ENCODE measurements around the gene SERTAD1. TPM values are rescaled to one million over a fixed set of nuclear protein-coding genes. Genes with fewer than 3 reads are reported as not detected.

The SERTAD1 gene
- total and polyA plus RNA-seq, 2 of the 8 experiments (the other 6 are each of a cell fraction or from before 2014, with no cell fraction given), result 5.4 to 6.6 TPM

- FAIRE-seq (no peak), DNase-seq (ENCODE audit: low read depth in 1 of 2, low spot score in 2 of 2) (no peak)
- Histone ChIP-seq H2BK20ac (ENCODE audit: low read length) (no peak overlapping the region), H2BK12ac (ENCODE audit: low read depth, low read length) (no peak overlapping the region), H3K36me3 (ENCODE audit: control insufficient read depth in 2 of 4, insufficient read depth in 4 of 4, low read length in 3 of 4) (no peaks in the 10 kb centered on the region), H3K14ac (ENCODE audit: insufficient read length) (no peak overlapping the region), H3K9ac (replicated peaks in 1 of 4; ENCODE audit: extremely low read depth in 1 of 4, low read depth in 3 of 4, low read length in 3 of 4) (no peak overlapping the region), H4K20me1 (replicated peaks in 1 of 2; ENCODE audit: control insufficient read depth in 1 of 2, insufficient read depth in 2 of 2, low read length in 2 of 2) (peaks cover 0 to 1% of the 10 kb centered on the region in 2 experiments), H3K23ac (ENCODE audit: insufficient read length) (no peak overlapping the region), H3K4ac (replicated peaks; ENCODE audit: insufficient read length, low read depth, low read length) (no peak overlapping the region), H3K18ac (ENCODE audit: extremely low read depth, low read length) (no peak overlapping the region), H4K91ac (replicated peaks; ENCODE audit: insufficient read length, low read length) (no peak overlapping the region), H4K5ac (ENCODE audit: insufficient read length, low read depth, low read length) (no peak overlapping the region), H3K79me2 (ENCODE audit: control insufficient read depth in 1 of 2, insufficient read depth in 2 of 2, low read length in 2 of 2) (no peaks in the 10 kb centered on the region), H3K79me1 (ENCODE audit: low read depth, low read length) (no peaks in the 10 kb centered on the region), H3K4me1 (replicated peaks in 1 of 4; ENCODE audit: control insufficient read depth in 3 of 4, insufficient read depth in 4 of 4, low read length in 3 of 4) (peaks cover 0 to 5% (median 1%) of the 10 kb centered on the region in 4 experiments; a peak in 3 of 7 replicates), H3K9me3 (ENCODE audit: insufficient read depth in 2 of 2, low read depth in 1 of 2, low read length in 1 of 2) (no peaks in the 10 kb centered on the region), H2BK15ac (ENCODE audit: low read length) (no peak overlapping the region), H3K56ac (replicated peaks; ENCODE audit: insufficient read length, low read depth, low read length) (no peak overlapping the region), H3K27ac (ENCODE audit: low read depth, low read length) (no peak overlapping the region), H3K27me3 (replicated peaks in 1 of 4; ENCODE audit: control insufficient read depth in 3 of 4, extremely low read depth in 1 of 4, insufficient read depth in 3 of 4, low read length in 3 of 4) (no peaks in the 10 kb centered on the region; a peak in 2 of 7 replicates), H4K8ac (ENCODE audit: extremely low read depth, insufficient read depth, low read length) (no peak overlapping the region), H3K23me2 (ENCODE audit: low read depth, low read length) (peaks cover 1% of the 10 kb centered on the region; the same call in 1 of the 2 replicates), H3K4me3 (ENCODE audit: extremely low read depth in 1 of 4, insufficient read depth in 2 of 4, low read depth in 3 of 4, low read length in 4 of 4) (no peak overlapping the region), H2BK120ac (replicated peaks; ENCODE audit: low read depth, low read length) (no peak overlapping the region), H3K4me2 (ENCODE audit: insufficient read depth in 1 of 2, low read depth in 2 of 2, low read length in 2 of 2) (no peak overlapping the region), H2AK5ac (ENCODE audit: low read depth, low read length) (no peak overlapping the region), H2AFZ (ENCODE audit: low read length) (no peak overlapping the region), H2BK5ac (ENCODE audit: low read depth, low read length) (no peak overlapping the region)
- WGBS, 2 experiments (ENCODE audit: extremely low coverage in 1 of 2, insufficient coverage in 1 of 2, insufficient read length in 1 of 2, insufficient replicate concordance in 2 of 2, low coverage in 1 of 2, low lambda C conversion rate in 2 of 2, missing lambda C conversion rate in 1 of 2), result 91% methylated on average over 3 of the region's 3 CpGs; no CpG with 5 or more reads in 1 of the 2 experiments
- POLR2A ChIA-PET (ENCODE audit: partially characterized antibody), result interaction anchor here (0.6 to 1.2 kb wide), 3 partner anchors 12 to 40 kb away, joined by 3 to 5 read pairs (median 3); partner anchors contain the start of gene SERTAD1
- CTCF ChIA-PET (ENCODE audit: partially characterized antibody), result interaction anchor here (1.0 to 7.9 kb wide), 5 partner anchors 13 to 304 kb away, joined by 3 to 39 read pairs (median 3); no protein-coding TSS in a partner anchor
- no peak for TF ChIP-seq SIX5 (IDR thresholded peaks at IDR 0.05; ENCODE audit: low read depth, low read length)
- TF ChIP-seq HDAC6 (IDR thresholded peaks at IDR 0.05; ENCODE audit: low read depth, low read length), result no peak
- no peak for TF ChIP-seq CTCF (IDR thresholded peaks at IDR 0.05; ENCODE audit: control extremely low read depth in 1 of 3, insufficient read depth in 1 of 3, low read depth in 1 of 3, low read length in 3 of 3)
- TF ChIP-seq GABPA (IDR thresholded peaks at IDR 0.05; ENCODE audit: borderline replicate concordance, insufficient read depth, low read length), result no peak
- TF ChIP-seq MAX (IDR thresholded peaks at IDR 0.05), result no peak
- TF ChIP-seq FOSL1 (IDR thresholded peaks at IDR 0.05; ENCODE audit: insufficient read depth, low read depth, low read length), result no peak
- no peak for TF ChIP-seq YY1 (IDR thresholded peaks at IDR 0.05; ENCODE audit: low read depth, low read length)
- no peak for TF ChIP-seq SRF (IDR thresholded peaks at IDR 0.05; ENCODE audit: low read depth, low read length)
- no peak for TF ChIP-seq KDM5A (IDR thresholded peaks at IDR 0.05; ENCODE audit: low read length)
- no peak for TF ChIP-seq EGR1 (IDR thresholded peaks at IDR 0.05; ENCODE audit: borderline replicate concordance, low read depth, low read length)
- TF ChIP-seq ATF3 (IDR thresholded peaks at IDR 0.05; ENCODE audit: insufficient read depth, low read depth, low read length), result no peak
Observed at GRCh38 chr19:40460185-40460584, 34.4 kb upstream of the SERTAD1 start.
